H1 (cell line): Measurements from ENCODE around the gene COL4A3. TPM values are rescaled to one million over a fixed set of nuclear protein-coding genes. Genes with fewer than 3 reads are reported as not detected.

Source experiments
- CTCF ChIA-PET: fragments of 300-600 bp; sonication (Branson Sonifier 250); formaldehyde crosslinking; loops from one replicate; lab custom pipeline; 2021; ENCODE audit not compliant: partially characterized antibody; lab: Charles Lee
- POLR2A ChIA-PET: fragments of 300-600 bp; sonication (Branson Sonifier 250); formaldehyde crosslinking; loops from one replicate; lab custom pipeline; 2021; ENCODE audit warnings: inconsistent platforms; ENCODE audit not compliant: partially characterized antibody; lab: Charles Lee
- DNase-seq, 2 experiments: peaks; one replicate each; pipeline versions ENCODE4 v3.0.0 to v3.0.0-alpha.2; 2010 to 2022; ENCODE audit warnings: low spot score in 2 of 2, low read depth in 1 of 2, mixed read lengths in 1 of 2
- FAIRE-seq: peaks from 2 replicates; lab custom pipeline; 2011; peaks lifted over from hg19 to GRCh38; lab: Jason Lieb, UNC
- H2AFZ ChIP-seq: 2 replicates; pipeline ENCODE4 v1.8.1; 2012; ENCODE audit warnings: low read length, inconsistent platforms
- H2AK5ac ChIP-seq: 2 replicates; pipeline ENCODE4 v1.6.1; 2013; ENCODE audit warnings: low read depth, low read length
- H2BK120ac ChIP-seq: replicated peaks from 2 replicates; pipeline ENCODE3; 2013; ENCODE audit warnings: low read depth, low read length, inconsistent platforms
- H2BK12ac ChIP-seq: 2 replicates; pipeline ENCODE4 v1.6.1; 2013; ENCODE audit warnings: low read depth, low read length
- H2BK15ac ChIP-seq: 2 replicates; pipeline ENCODE4 v1.6.1; 2013; ENCODE audit warnings: low read length
- H2BK20ac ChIP-seq: 2 replicates; pipeline ENCODE4 v1.6.1; 2013; ENCODE audit warnings: low read length
- H2BK5ac ChIP-seq: 2 replicates; pipeline ENCODE4 v1.6.1; 2013; ENCODE audit warnings: low read depth, low read length
- H3K14ac ChIP-seq: 2 replicates; pipeline ENCODE4 v1.6.1; 2013; ENCODE audit warnings: inconsistent platforms; ENCODE audit not compliant: insufficient read length
- H3K18ac ChIP-seq: 2 replicates; pipeline ENCODE4 v1.6.1; 2013; ENCODE audit warnings: low read length; ENCODE audit errors: extremely low read depth
- H3K23ac ChIP-seq: 2 replicates; pipeline ENCODE4 v1.6.1; 2013; ENCODE audit warnings: inconsistent platforms; ENCODE audit not compliant: insufficient read length
- H3K23me2 ChIP-seq: 2 replicates; pipeline ENCODE4 v1.6.1; 2013; ENCODE audit warnings: low read depth, low read length
- H3K27ac ChIP-seq: 2 replicates; pipeline ENCODE4 v1.6.1; 2011; ENCODE audit warnings: low read depth, low read length, inconsistent platforms
- H3K27me3 ChIP-seq, 4 experiments: replicated peaks in 1 of 4; 1 replicate in 1 of 4; 2 replicates in 3 of 4; pipeline versions ENCODE4 v1.6.1 to v1.8.1; 2011 to 2013; ENCODE audit warnings: low read length in 3 of 4, mild to moderate bottlenecking in 3 of 4, inconsistent platforms in 2 of 4, mixed read lengths in 2 of 4, moderate library complexity in 1 of 4; ENCODE audit not compliant: control insufficient read depth in 3 of 4, insufficient read depth in 3 of 4; ENCODE audit errors: extremely low read depth in 1 of 4
- H3K36me3 ChIP-seq, 4 experiments: 2 replicates each; pipeline versions ENCODE4 v1.6.1 to v1.8.1; 2011 to 2013; ENCODE audit warnings: mild to moderate bottlenecking in 4 of 4, low read length in 3 of 4, moderate library complexity in 2 of 4, control low read depth in 1 of 4, inconsistent platforms in 1 of 4; ENCODE audit not compliant: insufficient read depth in 4 of 4, control insufficient read depth in 2 of 4
- H3K4ac ChIP-seq: replicated peaks from 2 replicates; pipeline ENCODE3; 2013; ENCODE audit warnings: low read length, low read depth, mixed read lengths, inconsistent platforms; ENCODE audit not compliant: insufficient read length
- H3K4me1 ChIP-seq, 4 experiments: replicated peaks in 1 of 4; 1 replicate in 1 of 4; 2 replicates in 3 of 4; pipeline versions ENCODE4 v1.6.1 to v1.8.1; 2011 to 2013; ENCODE audit warnings: low read length in 3 of 4, inconsistent platforms in 2 of 4, mixed read lengths in 1 of 4; ENCODE audit not compliant: insufficient read depth in 4 of 4, control insufficient read depth in 3 of 4
- H3K4me2 ChIP-seq, 2 experiments: 2 replicates each; pipeline versions ENCODE4 v1.6.1 to v1.8.1; 2011 to 2013; ENCODE audit warnings: low read depth in 2 of 2, low read length in 2 of 2, control low read depth in 1 of 2, inconsistent platforms in 1 of 2, mild to moderate bottlenecking in 1 of 2; ENCODE audit not compliant: insufficient read depth in 1 of 2
- H3K4me3 ChIP-seq, 4 experiments: fragments of 200-600, 300-600 bp in 1 of 4; sonication (generic), shearing (Covaris generic), sonication (Bioruptor Twin) in 1 of 4; 2 replicates each; pipeline versions ENCODE4 v1.5.1 to v1.8.1; 2011 to 2016; ENCODE audit warnings: low read length in 4 of 4, low read depth in 3 of 4, control low read depth in 2 of 4, inconsistent platforms in 2 of 4, mild to moderate bottlenecking in 2 of 4, mixed read lengths in 1 of 4, moderate library complexity in 1 of 4; ENCODE audit not compliant: insufficient read depth in 2 of 4; ENCODE audit errors: extremely low read depth in 1 of 4
- H3K56ac ChIP-seq: replicated peaks from 2 replicates; pipeline ENCODE3; 2013; ENCODE audit warnings: low read depth, mild to moderate bottlenecking, mixed read lengths, low read length, inconsistent platforms; ENCODE audit not compliant: insufficient read length
- H3K79me1 ChIP-seq: 2 replicates; pipeline ENCODE4 v1.6.1; 2013; ENCODE audit warnings: low read depth, low read length, control low read depth
- H3K79me2 ChIP-seq, 2 experiments: 2 replicates each; pipeline versions ENCODE4 v1.6.1 to v1.8.1; 2012 to 2013; ENCODE audit warnings: low read length in 2 of 2, mild to moderate bottlenecking in 2 of 2, inconsistent platforms in 1 of 2; ENCODE audit not compliant: insufficient read depth in 2 of 2, control insufficient read depth in 1 of 2
- H3K9ac ChIP-seq, 4 experiments: replicated peaks in 1 of 4; 1 replicate in 1 of 4; 2 replicates in 3 of 4; pipeline versions ENCODE4 v1.6.1 to v1.8.1; 2011 to 2013; ENCODE audit warnings: low read depth in 3 of 4, low read length in 3 of 4, control low read depth in 2 of 4, mild to moderate bottlenecking in 2 of 4, moderate library complexity in 2 of 4, inconsistent platforms in 1 of 4; ENCODE audit errors: extremely low read depth in 1 of 4
- H3K9me3 ChIP-seq, 2 experiments: 2 replicates each; pipeline versions ENCODE4 v1.6.1 to v1.8.1; 2012 to 2013; ENCODE audit warnings: mild to moderate bottlenecking in 2 of 2, moderate library complexity in 2 of 2, control low read depth in 1 of 2, inconsistent platforms in 1 of 2, low read depth in 1 of 2, low read length in 1 of 2, mixed read lengths in 1 of 2; ENCODE audit not compliant: insufficient read depth in 2 of 2
- H4K20me1 ChIP-seq, 2 experiments: replicated peaks in 1 of 2; 2 replicates each; pipeline versions ENCODE3 to v1.8.1; 2011 to 2013; ENCODE audit warnings: inconsistent platforms in 2 of 2, low read length in 2 of 2, mild to moderate bottlenecking in 1 of 2; ENCODE audit not compliant: insufficient read depth in 2 of 2, control insufficient read depth in 1 of 2
- H4K5ac ChIP-seq: 2 replicates; pipeline ENCODE4 v1.6.1; 2013; ENCODE audit warnings: low read length, low read depth, mixed read lengths, inconsistent platforms; ENCODE audit not compliant: insufficient read length
- H4K8ac ChIP-seq: 2 replicates; pipeline ENCODE4 v1.8.0; 2013; ENCODE audit warnings: mild to moderate bottlenecking, moderate library complexity, low read length, inconsistent platforms; ENCODE audit not compliant: insufficient read depth; ENCODE audit errors: extremely low read depth
- H4K91ac ChIP-seq: replicated peaks from 2 replicates; pipeline ENCODE3; 2013; ENCODE audit warnings: low read length, mixed read lengths, inconsistent platforms; ENCODE audit not compliant: insufficient read length
- ASH2L ChIP-seq: fragments of 200-600, 300-600 bp; sonication (generic); IDR thresholded peaks from one replicate; pipeline ENCODE4 v1.7.1; 2017; ENCODE audit warnings: low read length
- CBX5 ChIP-seq: fragments of 300-800, 300-1000 bp; sonication (generic); IDR thresholded peaks from 2 replicates; pipeline ENCODE4 v1.7.1; 2016; ENCODE audit warnings: antibody characterized with exemption, low read length, low read depth
- CHD2 ChIP-seq: IDR thresholded peaks from 2 replicates; pipeline ENCODE4 v1.6.1; 2012; ENCODE audit warnings: low read length, improper control_type of control experiment
- HDAC2 ChIP-seq, 2 experiments: fragments of 300-600 bp in 1 of 2; sonication (generic) in 1 of 2; IDR thresholded peaks; 2 replicates each; pipeline ENCODE4 v1.6.1; 2011 to 2012; ENCODE audit warnings: low read depth in 2 of 2, low read length in 2 of 2, mild to moderate bottlenecking in 2 of 2, moderate library complexity in 2 of 2, borderline replicate concordance in 1 of 2, inconsistent platforms in 1 of 2
- KDM4A ChIP-seq: IDR thresholded peaks from one replicate; pipeline ENCODE4 v1.7.1; 2012; ENCODE audit warnings: low read depth, mild to moderate bottlenecking, moderate library complexity, low read length, inconsistent platforms; ENCODE audit not compliant: severe bottlenecking
- KDM5A ChIP-seq: fragments of 200-600 bp; IDR thresholded peaks from 2 replicates; pipeline ENCODE4 v1.7.1; 2012; ENCODE audit warnings: mild to moderate bottlenecking, low read length, inconsistent platforms, mixed read lengths
- NANOG ChIP-seq: IDR thresholded peaks from 2 replicates; pipeline ENCODE4 v1.6.1; 2011; ENCODE audit warnings: low read length, low read depth, mild to moderate bottlenecking, inconsistent platforms; ENCODE audit not compliant: insufficient read depth, poor library complexity, severe bottlenecking
- POLR2AphosphoS5 ChIP-seq: IDR thresholded peaks from 2 replicates; pipeline ENCODE4 v1.6.1; 2011; ENCODE audit warnings: low read depth, low read length
- SAP30 ChIP-seq: fragments of 300-600 bp; sonication (generic); IDR thresholded peaks from 2 replicates; pipeline ENCODE4 v1.7.1; 2012; ENCODE audit warnings: low read length, moderate library complexity, mild to moderate bottlenecking, inconsistent platforms; ENCODE audit not compliant: insufficient read depth, insufficient replicate concordance
- SIN3A ChIP-seq, 2 experiments: IDR thresholded peaks in 1 of 2; conservative IDR thresholded peaks in 1 of 2; 2 replicates each; pipeline ENCODE4 v1.6.1; 2011 to 2012; ENCODE audit warnings: low read length in 2 of 2, improper control_type of control experiment in 1 of 2, low read depth in 1 of 2, mild to moderate bottlenecking in 1 of 2
- SP2 ChIP-seq: IDR thresholded peaks from 2 replicates; pipeline ENCODE4 v1.6.1; 2012; ENCODE audit warnings: mild to moderate bottlenecking, low read length, inconsistent platforms
- SRF ChIP-seq: IDR thresholded peaks from 2 replicates; pipeline ENCODE4 v1.6.1; 2011; ENCODE audit warnings: mild to moderate bottlenecking, low read depth, low read length, moderate library complexity
- SUZ12 ChIP-seq: fragments of 200-600 bp; sonication (generic); IDR thresholded peaks from 2 replicates; pipeline ENCODE4 v1.6.1; 2012; ENCODE audit warnings: mild to moderate bottlenecking, inconsistent platforms, low read length, moderate library complexity, mixed read lengths
- WGBS, 2 experiments: shearing (Covaris generic) in 1 of 2; methylation state at CpG; one replicate each; pipeline versions ENCODE4 v1.1.6 to v1.1.7; 2013 to 2015; ENCODE audit warnings: low lambda C conversion rate in 2 of 2, mixed read lengths in 2 of 2, inconsistent platforms in 1 of 2, low coverage in 1 of 2, missing lambda C conversion rate in 1 of 2; ENCODE audit not compliant: insufficient replicate concordance in 2 of 2, insufficient coverage in 1 of 2, insufficient read length in 1 of 2; ENCODE audit errors: extremely low coverage in 1 of 2, missing lambda C conversion rate in 1 of 2; 5-methylcytosine and 5-hydroxymethylcytosine counted together
- polyA plus RNA-seq, 7 experiments: library from polyadenylated mRNA; depleted of rRNA in 3 of 7; stranded (reverse) in 5 of 7; unstranded in 2 of 7; fragments of >200 nt in 5 of 7; fragments of 200-250 nt in 2 of 7; gene quantifications; 1 replicate in 5 of 7; 2 replicates in 1 of 7; 4 replicates in 1 of 7; pipeline versions ENCODE4 v1.2.1 to v1.2.3, GENCODE V29; 2011 to 2013; ENCODE audit warnings: missing spikeins in 2 of 7, mixed read lengths in 2 of 7
- total RNA-seq: library from RNA; stranded (reverse); fragmentation: NEBNext Ultra II Directional; extraction: Animal tissue kit (Norgen Biotek cat#: 25700); gene quantifications from 2 replicates; pipeline ENCODE4 v1.2.1, GENCODE V29; 2021
- TF ChIP-seq, protein P1 (sequence below): IDR thresholded peaks from 2 replicates; pipeline ENCODE4 v1.6.1; 2011; ENCODE audit warnings: low read depth, mild to moderate bottlenecking, low read length; ENCODE audit not compliant: insufficient read depth

The COL4A3 gene
- total and polyA plus RNA-seq, 2 of the 8 experiments (the other 6 are each of a cell fraction or from before 2014, with no cell fraction given), result 0.12 to 0.17 TPM

DNA sequence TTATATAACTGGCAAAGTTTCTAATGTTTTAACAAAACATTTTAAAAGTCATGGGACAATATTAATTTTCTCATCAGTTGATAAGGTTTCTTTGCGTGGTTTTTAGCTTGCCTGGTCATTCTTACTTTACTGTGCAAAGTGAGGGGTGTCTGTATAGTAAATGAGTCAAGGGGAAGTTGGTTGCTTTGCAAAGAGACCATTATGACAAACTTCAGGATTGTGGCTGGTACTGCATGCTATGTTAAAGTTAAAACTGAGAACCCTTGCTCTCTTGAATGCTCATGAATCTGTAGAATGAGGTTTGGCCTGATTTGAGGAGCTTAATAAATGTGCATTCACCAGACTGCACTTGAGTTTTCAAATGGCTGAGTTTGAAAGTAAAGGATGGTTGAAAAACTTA, 47.4 kb upstream of the COL4A3 start:
- H3K14ac ChIP-seq, result no peak overlapping the region
- no peak overlapping the region for H3K23ac ChIP-seq
- H2BK12ac ChIP-seq, result no peak overlapping the region
- no peaks in the 10 kb centered on the region for H3K27me3 ChIP-seq
- no peak overlapping the region for H2BK15ac ChIP-seq
- H2AK5ac ChIP-seq, result no peak overlapping the region
- no peak overlapping the region for H3K56ac ChIP-seq
- ChIA-PET CTCF (no interaction called here), POLR2A (no interaction called here)
- H4K20me1 ChIP-seq, result no peaks in the 10 kb centered on the region
- no peak overlapping the region for H2BK20ac ChIP-seq
- no peak overlapping the region for H3K4ac ChIP-seq
- no peak overlapping the region for H3K4me2 ChIP-seq
- H3K79me2 ChIP-seq, result no peaks in the 10 kb centered on the region
- H4K8ac ChIP-seq, result no peak overlapping the region
- H2AFZ ChIP-seq, result no peak overlapping the region
- no peak for DNase-seq
- H4K91ac ChIP-seq, result no peak overlapping the region
- WGBS, 2 experiments, result 96% methylated on average over 1 of the region's 1 CpG; no CpG with 5 or more reads in 1 of the 2 experiments
- no peak overlapping the region for H2BK120ac ChIP-seq
- H3K27ac ChIP-seq, result no peak overlapping the region
- no peak overlapping the region for H3K9ac ChIP-seq
- no peak overlapping the region for H3K18ac ChIP-seq
- no peak overlapping the region for H4K5ac ChIP-seq
- H3K36me3 ChIP-seq, result no peaks in the 10 kb centered on the region
- H3K79me1 ChIP-seq, result no peaks in the 10 kb centered on the region
- no peak overlapping the region for H2BK5ac ChIP-seq
- H3K9me3 ChIP-seq, result no peaks in the 10 kb centered on the region
- H3K23me2 ChIP-seq, result no peaks in the 10 kb centered on the region
- no peaks in the 10 kb centered on the region for H3K4me1 ChIP-seq
- no peak overlapping the region for H3K4me3 ChIP-seq
- FAIRE-seq, result no peak
- TF ChIP-seq NANOG (no peak), KDM4A (no peak), POLR2AphosphoS5 (no peak), HDAC2 (IDR thresholded peaks at IDR 0.05; ENCODE audit: borderline replicate concordance in 1 of 2, low read depth in 2 of 2, low read length in 2 of 2) (no peak), ASH2L (no peak), KDM5A (no peak), SIN3A (conservative IDR thresholded peaks at IDR 0.05 in 1 of 2, IDR thresholded peaks at IDR 0.05 in 1 of 2; ENCODE audit: low read depth in 1 of 2, low read length in 2 of 2) (no peak), SP2 (no peak), SAP30 (no peak), SUZ12 (no peak), CHD2 (no peak), CBX5 (no peak), SRF (no peak)
- TF ChIP-seq, protein P1, sequence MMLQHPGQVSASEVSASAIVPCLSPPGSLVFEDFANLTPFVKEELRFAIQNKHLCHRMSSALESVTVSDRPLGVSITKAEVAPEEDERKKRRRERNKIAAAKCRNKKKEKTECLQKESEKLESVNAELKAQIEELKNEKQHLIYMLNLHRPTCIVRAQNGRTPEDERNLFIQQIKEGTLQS, result no peak
